K562 (cell line): ENCODE measurements around the gene ERC2. TPM values are rescaled to one million over a fixed set of nuclear protein-coding genes. Genes with fewer than 3 reads are reported as not detected.
A peak's percentile ranks its signal among the peaks of the same experiment; 100 is the strongest.

ENCODE experiments used
- ATAC-seq: fragments of 200-7000 bp; cut with Tn5 transposase; 3 replicates; pipeline ENCODE4 v1.9.1; 2020; ENCODE audit warnings: moderate library complexity
- BruUV-seq: library from RNA; stranded (reverse); fragments of 400-500 nt; replicated peaks from 2 replicates; lab custom pipeline; 2021; lab: Mats Ljungman, UMichigan
- CTCF ChIA-PET: fragments of 300-600 bp; formaldehyde crosslinking; extraction: SDS; loops from one replicate; lab custom pipeline; 2021; ENCODE audit warnings: low intra/inter-chr PET ratio; lab: Yijun Ruan, JAX
- POLR2A ChIA-PET: fragments of 300-600, 350-650 bp; sonication (Branson Sonifier 250); formaldehyde crosslinking; extraction: SDS; loops from one replicate; lab custom pipeline; 2021; ENCODE audit warnings: antibody characterized with exemption, inconsistent platforms; lab: Yijun Ruan, JAX
- DNase-seq, 4 experiments: peaks; one replicate each; pipeline versions ENCODE4 v3.0.0 to v3.0.0-alpha.2; 2011 to 2018; ENCODE audit warnings: low spot score in 3 of 4, mixed read lengths in 3 of 4; ENCODE audit errors: extremely low read depth in 1 of 4
- FAIRE-seq: peaks from 2 replicates; lab custom pipeline; 2011; peaks lifted over from hg19 to GRCh38; lab: Jason Lieb, UNC
- H2AFZ ChIP-seq: 2 replicates; pipeline ENCODE4 v1.6.0; 2011; ENCODE audit warnings: low read depth, low read length, control low read depth, inconsistent platforms
- H3K27ac ChIP-seq: fragments of 200-600 bp; 3 replicates; pipeline ENCODE4 v1.8.0; 2011; ENCODE audit warnings: low read depth, mild to moderate bottlenecking, control low read depth, inconsistent platforms, low read length, moderate library complexity, mixed read lengths; ENCODE audit errors: extremely low read depth
- H3K27me3 ChIP-seq, 2 experiments: fragments of 300-600 bp in 1 of 2; 2 replicates in 1 of 2; 3 replicates in 1 of 2; pipeline versions ENCODE4 v1.6.0 to v1.8.0; 2011; ENCODE audit warnings: inconsistent platforms in 2 of 2, low read length in 2 of 2, mild to moderate bottlenecking in 1 of 2, mixed read lengths in 1 of 2, moderate library complexity in 1 of 2; ENCODE audit not compliant: control insufficient read depth in 2 of 2, insufficient read depth in 2 of 2
- H3K36me3 ChIP-seq: fragments of 300-600 bp; 3 replicates; pipeline ENCODE4 v1.8.0; 2011; ENCODE audit warnings: mild to moderate bottlenecking, low read length, inconsistent platforms; ENCODE audit not compliant: control insufficient read depth, insufficient read depth
- H3K4me1 ChIP-seq, 2 experiments: fragments of 200-600 bp in 1 of 2; replicated peaks in 1 of 2; 2 replicates in 1 of 2; 3 replicates in 1 of 2; pipeline versions ENCODE4 v1.5.1 to v1.8.0; 2011; ENCODE audit warnings: inconsistent platforms in 2 of 2, low read length in 2 of 2, mild to moderate bottlenecking in 1 of 2, mixed read lengths in 1 of 2, moderate library complexity in 1 of 2; ENCODE audit not compliant: control insufficient read depth in 2 of 2, insufficient read depth in 2 of 2
- H3K4me2 ChIP-seq: 2 replicates; pipeline ENCODE4 v1.6.1; 2011; ENCODE audit warnings: low read length, control low read depth, inconsistent platforms, mixed read lengths; ENCODE audit not compliant: insufficient read depth
- H3K4me3 ChIP-seq: fragments of 200-600 bp; sonication (generic), shearing (Covaris generic); 2 replicates; pipeline ENCODE4 v1.5.1; 2016; ENCODE audit warnings: control low read depth, inconsistent platforms
- H3K79me2 ChIP-seq: fragments of 200-600 bp; 3 replicates; pipeline ENCODE4 v1.8.0; 2011; ENCODE audit warnings: low read length, inconsistent platforms; ENCODE audit not compliant: control insufficient read depth, insufficient read depth
- H3K9ac ChIP-seq, 2 experiments: 2 replicates each; pipeline versions ENCODE4 v1.6.0 to v1.6.1; 2011; ENCODE audit warnings: low read depth in 2 of 2, low read length in 2 of 2, control low read depth in 1 of 2, inconsistent platforms in 1 of 2, mild to moderate bottlenecking in 1 of 2, mixed read lengths in 1 of 2; ENCODE audit not compliant: insufficient read depth in 1 of 2
- H3K9me1 ChIP-seq: one replicate; pipeline ENCODE4 v1.6.0; 2011; ENCODE audit warnings: inconsistent platforms, mild to moderate bottlenecking, low read length, moderate library complexity; ENCODE audit not compliant: control insufficient read depth, insufficient read depth
- H3K9me3 ChIP-seq: replicated peaks from 2 replicates; pipeline ENCODE4 v1.5.1; 2011; ENCODE audit warnings: low read depth, low read length, inconsistent platforms; ENCODE audit not compliant: control insufficient read depth, insufficient read depth
- H4K20me1 ChIP-seq: replicated peaks from 2 replicates; pipeline ENCODE4 v1.6.1; 2011; ENCODE audit warnings: low read length, inconsistent platforms, mixed read lengths; ENCODE audit not compliant: control insufficient read depth, insufficient read depth
- CAMTA2 ChIP-seq: fragments of 250-450 bp; sonication (Bioruptor Pico); conservative IDR thresholded peaks from 2 replicates; pipeline ENCODE4 v1.5.1; 2022
- CBFA2T3 ChIP-seq: fragments of 450-650 bp; IDR thresholded peaks from 2 replicates; pipeline ENCODE4 v1.6.1; 2017
- FOXP4 ChIP-seq: sonication (generic); formaldehyde crosslinking; IDR thresholded peaks from 2 replicates; pipeline ENCODE4 v1.8.0; 2022; ENCODE audit warnings: mild to moderate bottlenecking, missing genetic modification reagents, borderline replicate concordance
- KAT8 ChIP-seq: fragments of 450-650 bp; IDR thresholded peaks from 2 replicates; pipeline ENCODE4 v1.6.1; 2016; ENCODE audit warnings: low read depth, mild to moderate bottlenecking
- MXD1 ChIP-seq: fragments of 250-450 bp; sonication (Bioruptor Pico); IDR thresholded peaks from 2 replicates; pipeline ENCODE4 v1.8.0; 2021; ENCODE audit warnings: borderline replicate concordance, mild to moderate bottlenecking, moderate library complexity; ENCODE audit not compliant: poor library complexity, severe bottlenecking
- NR2F6 ChIP-seq: fragments of 450-650 bp; formaldehyde crosslinking; IDR thresholded peaks from 2 replicates; pipeline ENCODE4 v1.4.0; 2020; ENCODE audit warnings: mild to moderate bottlenecking
- SETDB1 ChIP-seq: IDR thresholded peaks from one replicate; pipeline ENCODE4 v1.6.1; 2012; ENCODE audit warnings: low read length, control low read depth, inconsistent platforms
- SMARCB1 ChIP-seq: IDR thresholded peaks from 2 replicates; pipeline ENCODE4 v1.6.1; 2011; ENCODE audit warnings: improper control_type of control experiment, low read depth; ENCODE audit not compliant: insufficient read length
- TRIM24 ChIP-seq, 2 experiments: fragments of 450-650 bp; IDR thresholded peaks; 2 replicates each; pipeline ENCODE4 v1.6.1; 2016
- WGBS: fragments of 100-300 bp; shearing (Covaris generic); methylation state at CpG from one replicate; pipeline ENCODE4 v1.1.6; 2016; ENCODE audit warnings: low coverage, mixed read lengths; ENCODE audit not compliant: insufficient coverage; ENCODE audit errors: missing lambda C conversion rate; 5-methylcytosine and 5-hydroxymethylcytosine counted together
- in situ Hi-C: fragments of 300-500 bp; cut with MboI; formaldehyde crosslinking; loops from 4 replicates; pipeline ENCODE4 v1.15.0; 2018; ENCODE audit warnings: inconsistent platforms, mixed read lengths
- intact Hi-C: fragments of 100-400 bp; cut with micrococcal nuclease; formaldehyde crosslinking; loops from 2 replicates; pipeline ENCODE4 v1.14.2; 2022
- polyA plus RNA-seq, 8 experiments: library from polyadenylated mRNA; depleted of rRNA in 4 of 8; stranded (reverse) in 5 of 8; unstranded in 3 of 8; fragments of >200 nt; fragmentation: Nextera tagmentation in 2 of 8; fragmentation: Illumina TruSeq in 1 of 8; extraction: Ambion mirVana in 2 of 8; extraction: Trizol in 1 of 8; gene quantifications; 2 replicates each; pipeline versions ENCODE4 v1.2.1 to v1.2.3, GENCODE V29; 2011 to 2014; ENCODE audit warnings: inconsistent platforms in 1 of 8, missing spikeins in 1 of 8
- total RNA-seq, 7 experiments: library from RNA; depleted of rRNA in 6 of 7; stranded (reverse); fragments of >200 nt in 6 of 7; fragmentation: Illumina TruSeq in 2 of 7; extraction: Trizol in 2 of 7; gene quantifications; 2 replicates each; pipeline versions ENCODE4 v1.2.1 to v1.2.3, GENCODE V29; 2011 to 2021; ENCODE audit warnings: low replicate concordance in 1 of 7
- TF ChIP-seq, protein P1 (sequence below): sonication (generic); formaldehyde crosslinking; IDR thresholded peaks from 2 replicates; pipeline ENCODE4 v1.5.0; 2020; ENCODE audit warnings: missing genetic modification reagents
- TF ChIP-seq, protein P2 (sequence below): fragments of 450-650 bp; IDR thresholded peaks from 2 replicates; pipeline ENCODE4 v1.6.1; 2018; ENCODE audit warnings: mild to moderate bottlenecking, low read depth; ENCODE audit not compliant: partially characterized antibody

The ERC2 gene
- total and polyA plus RNA-seq, 9 of the 15 experiments (the other 6 are each of a cell fraction or from before 2014, with no cell fraction given): 0.04 to 0.18 (median 0.07) TPM; not detected in 2

GRCh38 chr3:55658270-55658669 lies 810.0 kb downstream of the ERC2 start:
- CTCF ChIA-PET: no interaction called here
- Histone ChIP-seq H3K9me3 (no peaks in the 10 kb centered on the region), H3K9ac (no peak overlapping the region), H3K27me3 (no peaks in the 10 kb centered on the region), H4K20me1 (no peaks in the 10 kb centered on the region), H2AFZ (no peak overlapping the region), H3K4me3 (no peak overlapping the region), H3K9me1 (no peaks in the 10 kb centered on the region), H3K36me3 (no peaks in the 10 kb centered on the region), H3K4me1 (no peaks in the 10 kb centered on the region), H3K79me2 (no peaks in the 10 kb centered on the region), H3K27ac (no peak overlapping the region), H3K4me2 (no peak overlapping the region)
- ATAC-seq (no peak), FAIRE-seq (no peak), DNase-seq (peak in 1 of 4 experiments; percentile 2)
- in situ Hi-C loops: no loop called here
- TF ChIP-seq, protein P1, sequence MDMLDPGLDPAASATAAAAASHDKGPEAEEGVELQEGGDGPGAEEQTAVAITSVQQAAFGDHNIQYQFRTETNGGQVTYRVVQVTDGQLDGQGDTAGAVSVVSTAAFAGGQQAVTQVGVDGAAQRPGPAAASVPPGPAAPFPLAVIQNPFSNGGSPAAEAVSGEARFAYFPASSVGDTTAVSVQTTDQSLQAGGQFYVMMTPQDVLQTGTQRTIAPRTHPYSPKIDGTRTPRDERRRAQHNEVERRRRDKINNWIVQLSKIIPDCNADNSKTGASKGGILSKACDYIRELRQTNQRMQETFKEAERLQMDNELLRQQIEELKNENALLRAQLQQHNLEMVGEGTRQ: peak; percentile 60
- TF ChIP-seq CBFA2T3: no peak
- POLR2A ChIA-PET: no interaction called here
- WGBS: no CpG with 5 or more reads among the region's 1 CpG
- no TSS peak for BruUV-seq
- intact Hi-C loops: no loop called here

GRCh38 chr3:55655544-55655943 lies 812.7 kb downstream of the ERC2 start:
- BruUV-seq: no TSS peak
- Histone ChIP-seq H4K20me1 (no peaks in the 10 kb centered on the region), H3K36me3 (no peaks in the 10 kb centered on the region), H3K9me1 (no peaks in the 10 kb centered on the region), H3K79me2 (no peaks in the 10 kb centered on the region), H2AFZ (no peak overlapping the region), H3K9ac (no peak overlapping the region), H3K4me2 (no peak overlapping the region), H3K27me3 (no peaks in the 10 kb centered on the region), H3K9me3 (no peaks in the 10 kb centered on the region), H3K4me1 (no peaks in the 10 kb centered on the region), H3K4me3 (no peak overlapping the region), H3K27ac (no peak overlapping the region)
- FAIRE-seq (no peak), ATAC-seq (no peak), DNase-seq (no peak)
- in situ Hi-C loops: no loop called here
- intact Hi-C loops: no loop called here
- POLR2A ChIA-PET: no interaction called here
- WGBS: 0% methylated on average over 1 of the region's 1 CpG
- CTCF ChIA-PET: no interaction called here
- TF ChIP-seq TRIM24 (IDR thresholded peaks at IDR 0.05): no peak
- no peak for TF ChIP-seq FOXP4 (CRISPR knock-in tag)
- no peak for TF ChIP-seq SETDB1
- no peak for TF ChIP-seq KAT8
- TF ChIP-seq NR2F6 (CRISPR knock-in tag): no peak
- TF ChIP-seq MXD1 (CRISPR knock-in tag): no peak
- TF ChIP-seq CAMTA2 (CRISPR knock-in tag): no peak
- TF ChIP-seq SMARCB1: no peak
- TF ChIP-seq, protein P2, sequence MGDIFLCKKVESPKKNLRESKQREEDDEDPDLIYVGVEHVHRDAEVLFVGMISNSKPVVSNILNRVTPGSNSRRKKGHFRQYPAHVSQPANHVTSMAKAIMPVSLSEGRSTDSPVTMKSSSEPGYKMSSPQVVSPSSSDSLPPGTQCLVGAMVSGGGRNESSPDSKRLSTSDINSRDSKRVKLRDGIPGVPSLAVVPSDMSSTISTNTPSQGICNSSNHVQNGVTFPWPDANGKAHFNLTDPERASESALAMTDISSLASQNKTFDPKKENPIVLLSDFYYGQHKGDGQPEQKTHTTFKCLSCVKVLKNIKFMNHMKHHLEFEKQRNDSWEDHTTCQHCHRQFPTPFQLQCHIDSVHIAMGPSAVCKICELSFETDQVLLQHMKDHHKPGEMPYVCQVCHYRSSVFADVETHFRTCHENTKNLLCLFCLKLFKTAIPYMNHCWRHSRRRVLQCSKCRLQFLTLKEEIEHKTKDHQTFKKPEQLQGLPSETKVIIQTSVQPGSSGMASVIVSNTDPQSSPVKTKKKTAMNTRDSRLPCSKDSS: no peak
